Neural cell (in vitro differentiated cells): Measurements from ENCODE around the gene NFIB. TPM values are rescaled to one million over a fixed set of nuclear protein-coding genes. Genes with fewer than 3 reads are reported as not detected.

ENCODE experiments used
- H2AFZ ChIP-seq: fragments of 200-600, 300-800 bp; sonication (generic), shearing (Covaris generic); 2 replicates; pipeline ENCODE4 v1.6.0; 2014; ENCODE audit warnings: low read depth, mild to moderate bottlenecking, antibody characterized with exemption, low read length, moderate library complexity
- H3F3A ChIP-seq: fragments of 200-600 bp; shearing (Covaris generic); 2 replicates; pipeline ENCODE4 v1.6.1; 2016; ENCODE audit warnings: mild to moderate bottlenecking, moderate library complexity, mixed read lengths, antibody characterized with exemption, low read length; ENCODE audit not compliant: insufficient read depth, poor library complexity, severe bottlenecking
- H3K27ac ChIP-seq: fragments of 200-600, 300-800 bp; sonication (generic), shearing (Covaris generic); 2 replicates; pipeline ENCODE4 v1.5.1; 2014; ENCODE audit warnings: mild to moderate bottlenecking, low read length, moderate library complexity
- H3K27me3 ChIP-seq: fragments of 300-800, 200-600 bp; sonication (generic), shearing (Covaris generic); 2 replicates; pipeline ENCODE4 v1.6.0; 2014; ENCODE audit warnings: mild to moderate bottlenecking, low read depth, low read length, moderate library complexity; ENCODE audit not compliant: insufficient read depth
- H3K36me3 ChIP-seq: fragments of 300-800, 200-600 bp; sonication (generic), shearing (Covaris generic); 2 replicates; pipeline ENCODE4 v1.5.1; 2014; ENCODE audit warnings: mild to moderate bottlenecking, antibody characterized with exemption, low read length, moderate library complexity; ENCODE audit not compliant: insufficient read depth
- H3K4me2 ChIP-seq: fragments of 300-800, 200-600 bp; sonication (generic), shearing (Covaris generic); 2 replicates; pipeline ENCODE4 v1.6.0; 2014; ENCODE audit warnings: mild to moderate bottlenecking, low read length
- H3K4me3 ChIP-seq: fragments of 300-800, 200-600 bp; sonication (generic), shearing (Covaris generic); 2 replicates; pipeline ENCODE4 v1.5.1; 2014; ENCODE audit warnings: mild to moderate bottlenecking, low read length, moderate library complexity
- H3K79me2 ChIP-seq: fragments of 200-600 bp; shearing (Covaris generic); replicated peaks from 2 replicates; pipeline ENCODE4 v1.6.0; 2014; ENCODE audit warnings: mild to moderate bottlenecking, low read length, moderate library complexity; ENCODE audit not compliant: insufficient read depth
- H3K9ac ChIP-seq: fragments of 300-800, 200-600 bp; sonication (generic), shearing (Covaris generic); 2 replicates; pipeline ENCODE4 v1.6.1; 2016; ENCODE audit warnings: mild to moderate bottlenecking, low read length, mixed read lengths
- H3K9me2 ChIP-seq: fragments of 200-600 bp; shearing (Covaris generic); 2 replicates; pipeline ENCODE4 v1.6.1; 2016; ENCODE audit warnings: mild to moderate bottlenecking, low read length, mixed read lengths; ENCODE audit not compliant: insufficient read depth
- H3K9me3 ChIP-seq: fragments of 200-600, 300-800 bp; sonication (generic), shearing (Covaris generic); 2 replicates; pipeline ENCODE4 v1.6.1; 2016; ENCODE audit warnings: mild to moderate bottlenecking, mixed run types, low read length, moderate library complexity, mixed read lengths
- H4K20me1 ChIP-seq: fragments of 200-600 bp; shearing (Covaris generic); 2 replicates; pipeline ENCODE4 v1.6.1; 2016; ENCODE audit warnings: mild to moderate bottlenecking, mixed run types; ENCODE audit not compliant: insufficient read depth
- EP300 ChIP-seq: fragments of 450-650 bp; conservative IDR thresholded peaks from 2 replicates; pipeline ENCODE4 v1.6.1; 2014; ENCODE audit warnings: antibody characterized with exemption, mild to moderate bottlenecking, moderate library complexity; ENCODE audit not compliant: poor library complexity, severe bottlenecking
- EZH2 ChIP-seq: fragments of 200-600, 300-800 bp; shearing (Covaris generic), sonication (generic); IDR thresholded peaks from 2 replicates; pipeline ENCODE4 v1.6.1; 2014; ENCODE audit warnings: antibody characterized with exemption, low read length, borderline replicate concordance, mild to moderate bottlenecking; ENCODE audit not compliant: insufficient read depth, poor library complexity, severe bottlenecking
- MXI1 ChIP-seq: fragments of 450-650 bp; conservative IDR thresholded peaks from 2 replicates; pipeline ENCODE4 v1.6.1; 2014; ENCODE audit warnings: antibody characterized with exemption, mild to moderate bottlenecking; ENCODE audit not compliant: poor library complexity, severe bottlenecking
- POLR2AphosphoS5 ChIP-seq: IDR thresholded peaks from 2 replicates; pipeline ENCODE4 v1.6.1; 2012
- RAD21 ChIP-seq: fragments of 450-650 bp; conservative IDR thresholded peaks from 2 replicates; pipeline ENCODE4 v1.6.1; 2014; ENCODE audit warnings: antibody characterized with exemption, mild to moderate bottlenecking, moderate library complexity
- SMC3 ChIP-seq: fragments of 450-650 bp; conservative IDR thresholded peaks from 2 replicates; pipeline ENCODE4 v1.6.1; 2014; ENCODE audit warnings: antibody characterized with exemption, mild to moderate bottlenecking, moderate library complexity; ENCODE audit not compliant: poor library complexity
- TAF1 ChIP-seq: IDR thresholded peaks from 2 replicates; pipeline ENCODE4 v1.6.1; 2012; ENCODE audit warnings: low read depth
- polyA plus RNA-seq: library from polyadenylated mRNA; depleted of rRNA; stranded (reverse); fragments of >200 nt; gene quantifications from 2 replicates; pipeline ENCODE4 v1.2.3, GENCODE V29; 2014
- TF ChIP-seq, protein P1 (sequence below): IDR thresholded peaks from 2 replicates; pipeline ENCODE4 v1.6.1; 2012; ENCODE audit warnings: borderline replicate concordance
- TF ChIP-seq, protein P2 (sequence below): fragments of 450-650 bp; IDR thresholded peaks from 2 replicates; pipeline ENCODE4 v1.5.1; 2014; ENCODE audit warnings: antibody characterized with exemption, mild to moderate bottlenecking, moderate library complexity; ENCODE audit not compliant: poor library complexity, severe bottlenecking

Gene NFIB
- polyA plus RNA-seq, 1 donor from 2014 or later, result 0.73 TPM

DNA sequence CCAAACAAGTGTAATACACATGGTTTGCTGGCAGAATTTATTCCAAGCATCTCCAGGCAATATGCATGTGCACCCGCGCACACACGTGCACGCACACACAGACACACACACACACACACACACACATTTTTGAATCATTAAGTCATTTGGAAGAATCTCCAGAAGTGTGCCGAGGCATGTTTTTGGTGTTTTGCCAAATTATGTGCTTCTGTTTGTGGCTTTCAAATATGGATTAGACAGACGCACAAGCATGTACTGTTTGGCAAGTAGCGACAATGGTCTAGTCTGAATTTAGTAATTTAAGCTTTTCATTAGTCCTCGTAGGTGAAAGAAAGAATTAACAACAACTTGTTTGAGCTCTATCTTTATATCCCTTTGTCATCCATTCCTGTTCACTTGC lies 36.7 kb downstream of the NFIB start:
- no peaks in the 10 kb centered on the region for H3K36me3 ChIP-seq
- H3K27ac ChIP-seq, result no peak overlapping the region
- no peaks in the 10 kb centered on the region for H3K9me3 ChIP-seq
- no peaks in the 10 kb centered on the region for H3F3A ChIP-seq
- H3K4me3 ChIP-seq, result no peak overlapping the region
- H4K20me1 ChIP-seq, result no peaks in the 10 kb centered on the region
- H3K79me2 ChIP-seq, result no peaks in the 10 kb centered on the region
- H3K27me3 ChIP-seq, result no peaks in the 10 kb centered on the region
- no peak overlapping the region for H3K4me2 ChIP-seq
- no peak for TF ChIP-seq RAD21
- no peaks in the 10 kb centered on the region for H3K9me2 ChIP-seq
- no peak overlapping the region for H2AFZ ChIP-seq
- no peak overlapping the region for H3K9ac ChIP-seq

DNA sequence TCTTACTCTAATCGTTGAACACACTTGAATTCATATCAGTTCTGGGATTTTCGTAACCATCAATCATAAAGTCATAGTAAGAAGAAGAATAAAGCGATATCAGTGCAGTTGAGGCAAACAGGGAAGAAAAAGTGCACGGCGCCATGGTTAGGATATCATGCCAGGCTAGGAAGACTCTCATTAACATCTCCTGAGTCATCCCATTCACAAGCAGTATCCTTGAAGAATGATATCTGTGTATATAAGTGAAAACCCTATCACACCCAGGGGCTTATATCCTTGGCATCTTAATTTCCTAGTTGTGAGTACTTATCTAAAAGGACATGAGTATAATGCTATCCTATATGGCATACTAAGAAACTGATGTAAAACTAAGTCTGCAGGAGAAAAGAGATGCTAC lies 38.6 kb downstream of the NFIB start:
- H4K20me1 ChIP-seq, result no peaks in the 10 kb centered on the region
- no peaks in the 10 kb centered on the region for H3K79me2 ChIP-seq
- H3F3A ChIP-seq, result no peaks in the 10 kb centered on the region
- no peak overlapping the region for H3K9ac ChIP-seq
- no peak overlapping the region for H3K4me3 ChIP-seq
- no peaks in the 10 kb centered on the region for H3K36me3 ChIP-seq
- TF ChIP-seq, protein P1, sequence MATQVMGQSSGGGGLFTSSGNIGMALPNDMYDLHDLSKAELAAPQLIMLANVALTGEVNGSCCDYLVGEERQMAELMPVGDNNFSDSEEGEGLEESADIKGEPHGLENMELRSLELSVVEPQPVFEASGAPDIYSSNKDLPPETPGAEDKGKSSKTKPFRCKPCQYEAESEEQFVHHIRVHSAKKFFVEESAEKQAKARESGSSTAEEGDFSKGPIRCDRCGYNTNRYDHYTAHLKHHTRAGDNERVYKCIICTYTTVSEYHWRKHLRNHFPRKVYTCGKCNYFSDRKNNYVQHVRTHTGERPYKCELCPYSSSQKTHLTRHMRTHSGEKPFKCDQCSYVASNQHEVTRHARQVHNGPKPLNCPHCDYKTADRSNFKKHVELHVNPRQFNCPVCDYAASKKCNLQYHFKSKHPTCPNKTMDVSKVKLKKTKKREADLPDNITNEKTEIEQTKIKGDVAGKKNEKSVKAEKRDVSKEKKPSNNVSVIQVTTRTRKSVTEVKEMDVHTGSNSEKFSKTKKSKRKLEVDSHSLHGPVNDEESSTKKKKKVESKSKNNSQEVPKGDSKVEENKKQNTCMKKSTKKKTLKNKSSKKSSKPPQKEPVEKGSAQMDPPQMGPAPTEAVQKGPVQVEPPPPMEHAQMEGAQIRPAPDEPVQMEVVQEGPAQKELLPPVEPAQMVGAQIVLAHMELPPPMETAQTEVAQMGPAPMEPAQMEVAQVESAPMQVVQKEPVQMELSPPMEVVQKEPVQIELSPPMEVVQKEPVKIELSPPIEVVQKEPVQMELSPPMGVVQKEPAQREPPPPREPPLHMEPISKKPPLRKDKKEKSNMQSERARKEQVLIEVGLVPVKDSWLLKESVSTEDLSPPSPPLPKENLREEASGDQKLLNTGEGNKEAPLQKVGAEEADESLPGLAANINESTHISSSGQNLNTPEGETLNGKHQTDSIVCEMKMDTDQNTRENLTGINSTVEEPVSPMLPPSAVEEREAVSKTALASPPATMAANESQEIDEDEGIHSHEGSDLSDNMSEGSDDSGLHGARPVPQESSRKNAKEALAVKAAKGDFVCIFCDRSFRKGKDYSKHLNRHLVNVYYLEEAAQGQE, result no peak
- TF ChIP-seq, protein P2, sequence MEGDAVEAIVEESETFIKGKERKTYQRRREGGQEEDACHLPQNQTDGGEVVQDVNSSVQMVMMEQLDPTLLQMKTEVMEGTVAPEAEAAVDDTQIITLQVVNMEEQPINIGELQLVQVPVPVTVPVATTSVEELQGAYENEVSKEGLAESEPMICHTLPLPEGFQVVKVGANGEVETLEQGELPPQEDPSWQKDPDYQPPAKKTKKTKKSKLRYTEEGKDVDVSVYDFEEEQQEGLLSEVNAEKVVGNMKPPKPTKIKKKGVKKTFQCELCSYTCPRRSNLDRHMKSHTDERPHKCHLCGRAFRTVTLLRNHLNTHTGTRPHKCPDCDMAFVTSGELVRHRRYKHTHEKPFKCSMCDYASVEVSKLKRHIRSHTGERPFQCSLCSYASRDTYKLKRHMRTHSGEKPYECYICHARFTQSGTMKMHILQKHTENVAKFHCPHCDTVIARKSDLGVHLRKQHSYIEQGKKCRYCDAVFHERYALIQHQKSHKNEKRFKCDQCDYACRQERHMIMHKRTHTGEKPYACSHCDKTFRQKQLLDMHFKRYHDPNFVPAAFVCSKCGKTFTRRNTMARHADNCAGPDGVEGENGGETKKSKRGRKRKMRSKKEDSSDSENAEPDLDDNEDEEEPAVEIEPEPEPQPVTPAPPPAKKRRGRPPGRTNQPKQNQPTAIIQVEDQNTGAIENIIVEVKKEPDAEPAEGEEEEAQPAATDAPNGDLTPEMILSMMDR, result no peak
- TF ChIP-seq MXI1 (no peak), EZH2 (no peak), TAF1 (no peak), SMC3 (no peak), RAD21 (no peak), POLR2AphosphoS5 (no peak), EP300 (no peak)
- no peak overlapping the region for H3K27ac ChIP-seq
- no peaks in the 10 kb centered on the region for H3K9me2 ChIP-seq
- H2AFZ ChIP-seq, result no peak overlapping the region
- H3K27me3 ChIP-seq, result no peaks in the 10 kb centered on the region
- no peaks in the 10 kb centered on the region for H3K9me3 ChIP-seq
- H3K4me2 ChIP-seq, result no peak overlapping the region

DNA sequence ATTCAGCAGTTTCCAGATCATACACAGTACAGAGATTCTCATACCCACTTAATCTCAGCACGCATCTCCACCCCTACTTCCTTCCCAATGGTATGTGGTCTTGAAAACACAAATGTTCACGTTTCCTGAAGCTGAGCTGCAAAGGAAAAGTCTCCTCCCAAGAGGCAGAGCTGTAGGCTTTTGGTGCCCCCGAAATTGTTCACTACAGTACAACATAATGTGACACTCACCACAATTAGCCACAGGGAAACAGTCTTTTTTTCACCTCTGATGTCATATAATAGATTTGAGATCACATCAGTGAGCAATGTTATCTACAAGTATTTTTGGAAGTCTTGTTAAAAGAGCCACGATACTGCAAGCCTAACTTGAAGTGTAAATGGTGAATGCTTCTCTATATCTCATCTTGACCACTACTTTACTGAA lies 40.2 kb downstream of the NFIB start:
- TF ChIP-seq, protein P1, result no peak
- TF ChIP-seq RAD21 (no peak), SMC3 (no peak), EZH2 (no peak), MXI1 (no peak)
- H3F3A ChIP-seq, result no peaks in the 10 kb centered on the region
- H3K9me2 ChIP-seq, result no peaks in the 10 kb centered on the region
- H3K79me2 ChIP-seq, result no peaks in the 10 kb centered on the region
- no peaks in the 10 kb centered on the region for H4K20me1 ChIP-seq
- no peak overlapping the region for H2AFZ ChIP-seq
- no peak overlapping the region for H3K4me3 ChIP-seq
- no peak overlapping the region for H3K27ac ChIP-seq
- no peaks in the 10 kb centered on the region for H3K27me3 ChIP-seq
- no peaks in the 10 kb centered on the region for H3K36me3 ChIP-seq
- no peak overlapping the region for H3K9ac ChIP-seq
- no peak overlapping the region for H3K4me2 ChIP-seq
- no peaks in the 10 kb centered on the region for H3K9me3 ChIP-seq
